Fibroblast of skin of left quadriceps (primary cell): ENCODE results near the gene LRRC8D.

Experiments used
- DNase-seq, 2 experiments: peaks; one replicate each; pipeline ENCODE4 v3.0.0-alpha.2; 2013; ENCODE audit warnings: low read depth in 2 of 2

Gene LRRC8D

GRCh38 chr1:89896105-89896942, 75.5 kb downstream of the LRRC8D start:
- DNase-seq: no peak

DNA sequence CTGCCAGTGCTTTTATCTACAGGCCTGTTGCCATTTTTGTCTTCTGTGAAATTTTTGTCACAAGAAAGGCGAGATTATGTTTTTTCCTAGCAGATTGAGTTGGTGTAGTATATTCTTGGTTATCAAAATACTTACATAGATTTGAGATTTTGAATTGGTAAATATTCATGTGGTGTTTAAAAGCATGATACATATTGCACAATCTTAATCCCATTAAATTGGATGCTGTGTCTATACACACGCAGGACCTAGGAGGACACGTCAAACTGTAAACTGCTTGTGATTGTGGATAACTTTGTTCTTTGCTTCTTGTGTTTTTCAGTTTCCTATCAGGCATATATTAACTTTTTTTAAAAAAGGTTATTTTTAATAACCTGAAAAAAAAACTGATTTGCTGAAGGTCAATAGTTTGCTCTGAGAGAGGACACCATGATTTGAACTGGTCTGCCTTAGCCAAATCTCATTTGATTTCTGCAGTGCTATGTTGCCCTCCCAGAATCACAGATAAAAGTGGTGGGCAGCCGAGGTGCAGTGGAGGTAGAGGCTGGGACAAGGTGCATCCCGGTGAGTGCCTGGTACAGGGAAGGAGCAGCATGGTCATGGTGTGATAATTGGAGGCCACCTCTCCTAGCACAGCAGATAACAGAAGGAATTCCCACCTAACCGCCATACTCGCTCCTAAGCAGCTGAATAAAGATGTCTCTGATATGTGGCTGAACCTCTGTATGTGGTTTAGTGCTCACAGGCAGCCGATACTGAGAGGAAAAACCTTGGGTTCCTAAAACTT, 76.7 kb downstream of the LRRC8D start:
- DNase-seq: no peak

DNA sequence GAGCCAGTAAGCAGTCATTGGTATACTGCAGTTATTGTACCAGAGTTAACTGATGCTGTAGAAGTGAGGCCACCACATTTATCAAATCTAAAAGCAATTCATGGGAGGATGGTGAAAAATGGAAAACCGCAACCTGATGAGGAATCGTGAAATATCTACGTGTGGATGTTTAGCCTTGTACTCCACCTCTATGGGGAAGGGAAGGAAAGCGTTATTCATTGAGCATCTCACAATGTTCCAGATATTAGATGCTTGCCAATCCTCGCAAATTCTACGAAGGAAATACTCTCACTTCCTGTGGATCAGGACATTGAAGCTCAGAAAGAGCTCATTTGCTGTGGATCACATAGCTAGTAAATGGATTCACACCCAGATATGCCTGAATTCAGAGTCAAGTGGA, 77.3 kb downstream of the LRRC8D start:
- DNase-seq: no peak

DNA sequence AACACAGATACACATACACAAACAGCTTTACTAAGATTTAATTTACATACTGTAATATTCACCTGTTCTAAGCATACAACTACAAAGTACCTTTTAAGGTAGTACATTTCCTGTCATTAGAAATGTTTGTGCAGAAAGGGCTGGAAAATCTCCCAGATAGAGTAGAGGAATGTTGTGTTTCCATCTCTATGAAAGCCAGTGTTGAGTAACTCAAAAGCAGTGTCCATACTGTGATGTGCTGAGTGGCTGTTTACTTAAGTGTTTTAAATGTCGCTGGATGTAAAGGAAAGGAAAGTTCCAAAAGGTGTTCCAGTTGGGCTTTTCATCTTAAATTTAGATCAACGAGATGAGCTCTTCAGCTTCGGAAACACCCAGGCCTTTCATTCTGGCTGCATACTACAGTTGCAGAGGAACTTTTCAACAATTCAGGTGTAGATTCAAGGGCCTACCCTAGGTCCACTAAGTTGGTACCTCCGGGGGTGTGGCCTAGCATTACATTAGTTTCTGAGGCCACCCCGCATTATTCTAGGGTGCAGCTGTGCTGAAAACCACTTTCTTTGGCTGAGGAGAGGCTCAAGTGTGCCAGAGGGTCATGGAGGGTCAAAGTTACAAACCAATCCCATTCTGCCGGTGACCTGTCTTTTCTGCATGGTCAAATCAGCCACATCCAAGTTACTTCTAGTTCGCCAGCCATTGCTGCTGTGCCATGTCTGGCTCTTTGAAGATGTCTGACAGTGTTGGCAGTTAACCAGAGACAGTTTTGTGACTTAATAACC, 78.1 kb downstream of the LRRC8D start:
- DNase-seq: no peak

GRCh38 chr1:89900323-89900722, 79.5 kb downstream of the LRRC8D start:
- no peak for DNase-seq

- DNase-seq: no peak
Observed at GRCh38 chr1:89900791-89901708, 80.2 kb downstream of the LRRC8D start.

GRCh38 chr1:89901957-89902669, 81.3 kb downstream of the LRRC8D start:
- DNase-seq: no peak

DNA sequence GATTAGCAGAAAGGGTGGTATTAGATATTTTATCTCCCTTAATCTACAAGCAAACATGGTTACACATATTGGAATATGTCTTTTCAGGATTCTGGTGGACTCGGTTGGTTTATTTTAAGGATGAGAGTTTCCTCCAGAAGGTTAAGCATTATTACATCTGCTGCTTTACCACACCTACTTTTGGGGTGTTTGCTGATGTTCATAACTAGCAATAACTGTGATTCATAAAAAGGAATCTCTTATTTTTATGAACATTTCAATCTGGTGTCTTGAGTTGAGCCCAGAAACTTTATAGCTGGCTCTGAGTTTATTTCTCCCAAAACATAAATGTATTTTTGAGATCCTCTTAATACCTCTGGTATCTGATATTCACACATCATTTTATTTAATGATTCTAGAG, 82.7 kb downstream of the LRRC8D start:
- DNase-seq: no peak

- no peak for DNase-seq
Observed at GRCh38 chr1:89904219-89904980, 83.6 kb downstream of the LRRC8D start.

- DNase-seq: peak in 1 of 2 experiments; percentile 39
Observed at GRCh38 chr1:89905395-89906058, 84.7 kb downstream of the LRRC8D start.

GRCh38 chr1:89906088-89906487, 85.3 kb downstream of the LRRC8D start:
- DNase-seq: no peak

GRCh38 chr1:89907727-89908212, 86.9 kb downstream of the LRRC8D start:
- peak in 1 of 2 experiments; percentile 42 for DNase-seq

- DNase-seq: no peak
Observed at GRCh38 chr1:89908273-89908671, 87.4 kb downstream of the LRRC8D start.

- peak; percentile 80 for DNase-seq
Observed at GRCh38 chr1:89908672-89909436, 88.0 kb downstream of the LRRC8D start.

DNA sequence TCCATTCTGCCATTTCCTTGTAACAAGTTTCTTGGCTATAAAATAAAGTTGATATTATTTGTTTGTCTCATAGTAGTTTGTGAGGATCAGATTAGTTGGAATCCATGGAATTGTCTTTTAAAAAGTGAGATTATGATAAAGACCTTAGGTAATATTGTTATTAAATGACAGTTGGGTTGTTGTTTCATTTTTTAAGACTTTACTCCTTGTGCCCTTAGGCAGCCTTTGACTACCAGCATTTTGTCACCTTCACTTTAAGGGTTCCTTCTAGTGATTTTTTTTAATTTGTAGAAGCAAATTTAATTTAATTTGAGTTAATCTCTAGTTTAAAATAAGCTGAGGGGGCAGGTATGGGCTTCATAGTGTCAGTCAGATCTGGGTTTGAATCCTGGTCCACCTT, 89.4 kb downstream of the LRRC8D start:
- no peak for DNase-seq

DNA sequence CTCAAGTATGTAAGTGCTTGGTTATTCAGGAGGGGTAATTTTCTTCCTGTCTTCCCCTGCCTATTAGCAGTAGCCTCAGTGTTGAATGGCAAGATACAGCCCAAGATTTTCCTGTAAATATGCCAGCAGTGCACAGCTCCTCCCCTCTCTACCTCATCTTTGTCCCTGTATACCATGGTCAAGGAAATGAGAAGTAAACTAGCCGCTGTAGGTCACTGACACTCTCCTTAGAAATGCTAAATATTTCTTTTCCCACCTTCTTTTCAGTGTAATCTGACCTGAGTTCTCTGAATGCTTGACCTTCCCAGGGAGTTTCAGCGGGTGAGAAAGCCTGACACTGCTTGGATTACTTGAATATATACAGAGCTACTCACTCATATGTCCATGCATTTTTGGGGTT, 89.9 kb downstream of the LRRC8D start:
- DNase-seq: peak; percentile 57 to 59

GRCh38 chr1:89911191-89911991, 90.6 kb downstream of the LRRC8D start:
- DNase-seq: no peak
